H9 (cell line): ENCODE data around the gene CACNA2D4. TPM values are rescaled to one million over a fixed set of nuclear protein-coding genes. Genes with fewer than 3 reads are reported as not detected.
A peak's percentile ranks its signal among the peaks of the same experiment; 100 is the strongest.

ENCODE experiments used
- DNase-seq: peaks from one replicate; pipeline ENCODE4 v3.0.0-alpha.2; 2017
- H2AFZ ChIP-seq: one replicate; pipeline ENCODE4 v1.6.1; 2013; ENCODE audit warnings: mild to moderate bottlenecking, low read length, control low read depth, moderate library complexity
- H2AK5ac ChIP-seq: 2 replicates; pipeline ENCODE4 v1.6.1; 2013; ENCODE audit warnings: low read length, control low read depth, mixed read lengths; ENCODE audit not compliant: insufficient read length
- H2BK120ac ChIP-seq: one replicate; pipeline ENCODE4 v1.6.1; 2013; ENCODE audit warnings: low read depth, mild to moderate bottlenecking, low read length, control low read depth, inconsistent platforms; ENCODE audit not compliant: poor library complexity, severe bottlenecking
- H2BK12ac ChIP-seq: 2 replicates; pipeline ENCODE4 v1.6.1; 2013; ENCODE audit warnings: low read length, control low read depth, mixed read lengths, low read depth; ENCODE audit not compliant: insufficient read length
- H2BK15ac ChIP-seq: 2 replicates; pipeline ENCODE4 v1.6.1; 2013; ENCODE audit warnings: low read depth, low read length, control low read depth
- H2BK20ac ChIP-seq: one replicate; pipeline ENCODE4 v1.6.1; 2013; ENCODE audit warnings: low read depth, mild to moderate bottlenecking, low read length, control low read depth, inconsistent platforms; ENCODE audit not compliant: poor library complexity, severe bottlenecking
- H2BK5ac ChIP-seq: 2 replicates; pipeline ENCODE4 v1.6.1; 2013; ENCODE audit warnings: low read length, control low read depth, mixed read lengths; ENCODE audit not compliant: insufficient read length
- H3K14ac ChIP-seq: 2 replicates; pipeline ENCODE4 v1.6.1; 2013; ENCODE audit warnings: low read length, control low read depth; ENCODE audit not compliant: insufficient read depth
- H3K18ac ChIP-seq: 2 replicates; pipeline ENCODE4 v1.6.1; 2013; ENCODE audit warnings: low read depth, mild to moderate bottlenecking, mixed read lengths, low read length, control low read depth; ENCODE audit not compliant: insufficient read length
- H3K23ac ChIP-seq: 2 replicates; pipeline ENCODE4 v1.6.1; 2013; ENCODE audit warnings: low read length, control low read depth, mixed read lengths, low read depth; ENCODE audit not compliant: insufficient read length
- H3K23me2 ChIP-seq: 2 replicates; pipeline ENCODE4 v1.6.1; 2013; ENCODE audit warnings: low read depth, mild to moderate bottlenecking, mixed read lengths, low read length, control low read depth; ENCODE audit not compliant: insufficient read length, poor library complexity, severe bottlenecking
- H3K27ac ChIP-seq: 2 replicates; pipeline ENCODE4 v1.5.1; 2013; ENCODE audit warnings: low read length, control low read depth, mixed read lengths, low read depth; ENCODE audit not compliant: insufficient read length
- H3K27me3 ChIP-seq: 2 replicates; pipeline ENCODE4 v1.6.1; 2013; ENCODE audit warnings: low read length, control low read depth, inconsistent platforms; ENCODE audit not compliant: insufficient read depth
- H3K4ac ChIP-seq: 2 replicates; pipeline ENCODE4 v1.6.1; 2013; ENCODE audit warnings: low read depth, mild to moderate bottlenecking, control low read depth, inconsistent platforms, low read length, moderate library complexity
- H3K4me1 ChIP-seq: 2 replicates; pipeline ENCODE4 v1.6.1; 2013; ENCODE audit warnings: low read length, control low read depth, inconsistent platforms; ENCODE audit not compliant: insufficient read depth
- H3K4me2 ChIP-seq: 2 replicates; pipeline ENCODE4 v1.6.1; 2013; ENCODE audit warnings: low read length, control low read depth, mixed read lengths; ENCODE audit not compliant: insufficient read length, insufficient read depth
- H3K56ac ChIP-seq: 2 replicates; pipeline ENCODE4 v1.6.1; 2013; ENCODE audit warnings: low read depth, mild to moderate bottlenecking, mixed read lengths, low read length, control low read depth; ENCODE audit not compliant: insufficient read length
- H3K79me1 ChIP-seq: 2 replicates; pipeline ENCODE4 v1.6.1; 2013; ENCODE audit warnings: low read depth, mild to moderate bottlenecking, moderate library complexity, low read length, control low read depth, inconsistent platforms; ENCODE audit not compliant: insufficient read depth, poor library complexity, severe bottlenecking
- H3K79me2 ChIP-seq: 2 replicates; pipeline ENCODE4 v1.6.1; 2013; ENCODE audit warnings: low read length, control low read depth, inconsistent platforms; ENCODE audit not compliant: insufficient read depth
- H3K9ac ChIP-seq: 2 replicates; pipeline ENCODE4 v1.6.1; 2013; ENCODE audit warnings: low read length, control low read depth, mixed read lengths; ENCODE audit not compliant: insufficient read length; ENCODE audit errors: extremely low read depth
- H3K9me3 ChIP-seq: one replicate; pipeline ENCODE4 v1.6.1; 2013; ENCODE audit warnings: low read depth, low read length, inconsistent platforms; ENCODE audit not compliant: control insufficient read depth
- H3T11ph ChIP-seq: one replicate; pipeline ENCODE4 v1.6.1; 2013; ENCODE audit warnings: mild to moderate bottlenecking, low read length, control low read depth, inconsistent platforms
- H4K20me1 ChIP-seq: one replicate; pipeline ENCODE4 v1.6.1; 2013; ENCODE audit not compliant: control insufficient read depth, insufficient read length, insufficient read depth
- H4K5ac ChIP-seq: 2 replicates; pipeline ENCODE4 v1.6.1; 2013; ENCODE audit warnings: low read depth, mild to moderate bottlenecking, mixed read lengths, low read length, control low read depth; ENCODE audit not compliant: insufficient read length
- H4K8ac ChIP-seq: replicated peaks from 2 replicates; pipeline ENCODE4 v1.6.1; 2013; ENCODE audit warnings: low read length, control low read depth, mixed read lengths, low read depth; ENCODE audit not compliant: insufficient read length
- H4K91ac ChIP-seq: 2 replicates; pipeline ENCODE4 v1.6.1; 2013; ENCODE audit warnings: low read depth, mild to moderate bottlenecking, moderate library complexity, mixed read lengths, low read length, control low read depth; ENCODE audit not compliant: insufficient read length
- H3K27ac Mint-ChIP-seq, 3 experiments: 2 replicates in 2 of 3; 3 replicates in 1 of 3; pipeline ENCODE4 v1.8.0; 2020 to 2021; ENCODE audit warnings: mixed read lengths in 3 of 3, mild to moderate bottlenecking in 1 of 3, moderate library complexity in 1 of 3
- H3K27me3 Mint-ChIP-seq: 2 replicates; pipeline ENCODE4 v1.8.0; 2021; ENCODE audit warnings: low read depth, mild to moderate bottlenecking, moderate library complexity, mixed read lengths
- H3K36me3 Mint-ChIP-seq, 3 experiments: 2 replicates in 2 of 3; 3 replicates in 1 of 3; pipeline ENCODE4 v1.8.0; 2020 to 2021; ENCODE audit warnings: low read depth in 3 of 3, mixed read lengths in 3 of 3; ENCODE audit not compliant: insufficient read depth in 1 of 3
- H3K4me1 Mint-ChIP-seq, 2 experiments: 2 replicates each; pipeline ENCODE4 v1.8.0; 2020; ENCODE audit warnings: mixed read lengths in 2 of 2
- H3K4me3 Mint-ChIP-seq, 2 experiments: 2 replicates in 1 of 2; 3 replicates in 1 of 2; pipeline ENCODE4 v1.8.0; 2020 to 2021; ENCODE audit warnings: mild to moderate bottlenecking in 2 of 2, mixed read lengths in 2 of 2, moderate library complexity in 1 of 2
- H3K9me3 Mint-ChIP-seq, 2 experiments: 2 replicates in 1 of 2; 3 replicates in 1 of 2; pipeline ENCODE4 v1.8.0; 2020; ENCODE audit warnings: mild to moderate bottlenecking in 2 of 2, mixed read lengths in 2 of 2, moderate library complexity in 1 of 2
- WGBS: extraction: QIAGEN DNeasy Blood & Tissue Kit; methylation state at CpG from one replicate; pipeline ENCODE4 v1.1.7; 2013; ENCODE audit warnings: missing lambda C conversion rate, low lambda C conversion rate, mixed read lengths; ENCODE audit not compliant: insufficient read length; ENCODE audit errors: extremely low coverage; 5-methylcytosine and 5-hydroxymethylcytosine counted together
- total RNA-seq: library from RNA; stranded (reverse); gene quantifications from 2 replicates; pipeline ENCODE4 v1.2.1, GENCODE V29; 2021
- TF ChIP-seq, protein P1 (sequence below): fragments of 200-600 bp; sonication (generic); conservative IDR thresholded peaks from 3 replicates; pipeline ENCODE4 v1.8.0; 2021; ENCODE audit warnings: antibody characterized with exemption, mild to moderate bottlenecking

Gene CACNA2D4
- total RNA-seq, 1 experiment from 2014 or later: 0.79 TPM

GRCh38 chr12:1922985-1923384, 4.5 kb upstream of the CACNA2D4 start:
- H3K27ac Mint-ChIP-seq: peak overlapping the region in 1 of 3 experiments; percentile 25; a peak in 1 of 7 replicates
- Histone ChIP-seq H3K79me1 (no peaks in the 10 kb centered on the region), H3K23me2 (no peaks in the 10 kb centered on the region), H3K56ac (no peak overlapping the region), H3K14ac (no peak overlapping the region; the same call in 1 of the 2 replicates), H2BK12ac (no peak overlapping the region), H4K91ac (no peak overlapping the region), H3K23ac (no peak overlapping the region), H3K4ac (no peak overlapping the region), H3T11ph (no peak overlapping the region), H3K27me3 (no peaks in the 10 kb centered on the region), H3K9me3 (no peaks in the 10 kb centered on the region), H4K20me1 (no peaks in the 10 kb centered on the region), H4K5ac (no peak overlapping the region), H2BK15ac (no peak overlapping the region), H3K79me2 (no peaks in the 10 kb centered on the region), H2AK5ac (no peak overlapping the region), H2AFZ (no peak overlapping the region), H2BK5ac (no peak overlapping the region), H2BK120ac (no peak overlapping the region), H3K4me1 (no peaks in the 10 kb centered on the region), H3K18ac (no peak overlapping the region), H2BK20ac (no peak overlapping the region), H4K8ac (no peak overlapping the region), H3K9ac (no peak overlapping the region), H3K4me2 (no peak overlapping the region), H3K27ac (no peak overlapping the region)
- peak; percentile 25 for DNase-seq
- no peak overlapping the region; a peak in 1 of 5 replicates for H3K4me3 Mint-ChIP-seq
- H3K4me1 Mint-ChIP-seq: peaks cover 7 to 15% of the 10 kb centered on the region in 2 experiments
- no CpG with 5 or more reads among the region's 12 CpGs for WGBS
- no peaks in the 10 kb centered on the region for H3K9me3 Mint-ChIP-seq
- TF ChIP-seq, protein P1, sequence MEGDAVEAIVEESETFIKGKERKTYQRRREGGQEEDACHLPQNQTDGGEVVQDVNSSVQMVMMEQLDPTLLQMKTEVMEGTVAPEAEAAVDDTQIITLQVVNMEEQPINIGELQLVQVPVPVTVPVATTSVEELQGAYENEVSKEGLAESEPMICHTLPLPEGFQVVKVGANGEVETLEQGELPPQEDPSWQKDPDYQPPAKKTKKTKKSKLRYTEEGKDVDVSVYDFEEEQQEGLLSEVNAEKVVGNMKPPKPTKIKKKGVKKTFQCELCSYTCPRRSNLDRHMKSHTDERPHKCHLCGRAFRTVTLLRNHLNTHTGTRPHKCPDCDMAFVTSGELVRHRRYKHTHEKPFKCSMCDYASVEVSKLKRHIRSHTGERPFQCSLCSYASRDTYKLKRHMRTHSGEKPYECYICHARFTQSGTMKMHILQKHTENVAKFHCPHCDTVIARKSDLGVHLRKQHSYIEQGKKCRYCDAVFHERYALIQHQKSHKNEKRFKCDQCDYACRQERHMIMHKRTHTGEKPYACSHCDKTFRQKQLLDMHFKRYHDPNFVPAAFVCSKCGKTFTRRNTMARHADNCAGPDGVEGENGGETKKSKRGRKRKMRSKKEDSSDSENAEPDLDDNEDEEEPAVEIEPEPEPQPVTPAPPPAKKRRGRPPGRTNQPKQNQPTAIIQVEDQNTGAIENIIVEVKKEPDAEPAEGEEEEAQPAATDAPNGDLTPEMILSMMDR: no peak
- H3K27me3 Mint-ChIP-seq: peaks cover 1% of the 10 kb centered on the region
- H3K36me3 Mint-ChIP-seq: no peaks in the 10 kb centered on the region; a peak in 1 of 7 replicates
